HepG2 (cell line): ENCODE results near the gene DAPP1. TPM values are rescaled to one million over a fixed set of nuclear protein-coding genes. Genes with fewer than 3 reads are reported as not detected.
A peak's percentile ranks its signal among the peaks of the same experiment; 100 is the strongest.

ENCODE experiments used
- ATAC-seq: fragments of 200-7000 bp; cut with Tn5 transposase; 3 replicates; pipeline ENCODE4 v1.9.1; 2020; ENCODE audit warnings: mild to moderate bottlenecking, moderate library complexity
- BruUV-seq: library from RNA; stranded (reverse); fragments of 400-500 nt; replicated peaks from 2 replicates; lab custom pipeline; 2021; lab: Mats Ljungman, UMichigan
- CTCF ChIA-PET: fragments of 300-600 bp; formaldehyde crosslinking; extraction: SDS; loops from one replicate; lab custom pipeline; 2021; ENCODE audit warnings: low total read pairs, inconsistent platforms, low intra/inter-chr PET ratio; lab: Yijun Ruan, JAX
- POLR2A ChIA-PET: fragments of 350-600 bp; sonication (Branson Sonifier 250); formaldehyde crosslinking; loops from one replicate; lab custom pipeline; 2020; ENCODE audit warnings: antibody characterized with exemption, inconsistent platforms; lab: Yijun Ruan, JAX
- DNase-seq: peaks from one replicate; pipeline ENCODE4 v3.0.0-alpha.2; 2015; ENCODE audit warnings: low spot score
- FAIRE-seq: peaks from 3 replicates; lab custom pipeline; 2011; peaks lifted over from hg19 to GRCh38; lab: Jason Lieb, UNC
- H2AFZ ChIP-seq: one replicate; pipeline ENCODE4 v1.6.1; 2011; ENCODE audit warnings: low read length, inconsistent platforms
- H3K27ac ChIP-seq: fragments of 300-600 bp; 3 replicates; pipeline ENCODE4 v1.8.0; 2011; ENCODE audit warnings: mixed run types, mild to moderate bottlenecking, mixed read lengths, low read length, inconsistent platforms; ENCODE audit not compliant: insufficient read depth; ENCODE audit errors: extremely low read length
- H3K27me3 ChIP-seq, 2 experiments: fragments of 200-600 bp in 1 of 2; 2 replicates in 1 of 2; 3 replicates in 1 of 2; pipeline versions ENCODE4 v1.6.0 to v1.8.0; 2011; ENCODE audit warnings: low read length in 2 of 2, mild to moderate bottlenecking in 2 of 2, moderate library complexity in 2 of 2, inconsistent platforms in 1 of 2; ENCODE audit not compliant: insufficient read depth in 2 of 2, control insufficient read depth in 1 of 2
- H3K36me3 ChIP-seq, 2 experiments: fragments of 200-600 bp in 1 of 2; replicated peaks in 1 of 2; 2 replicates in 1 of 2; 3 replicates in 1 of 2; pipeline versions ENCODE4 v1.5.1 to v1.8.0; 2011; ENCODE audit warnings: low read length in 2 of 2, inconsistent platforms in 1 of 2; ENCODE audit not compliant: insufficient read depth in 2 of 2, control insufficient read depth in 1 of 2
- H3K4me1 ChIP-seq: 2 replicates; pipeline ENCODE4 v1.5.1; 2012; ENCODE audit warnings: low read length, inconsistent platforms; ENCODE audit not compliant: insufficient read depth
- H3K4me2 ChIP-seq: 2 replicates; pipeline ENCODE4 v1.6.0; 2011; ENCODE audit warnings: low read depth, low read length, inconsistent platforms
- H3K4me3 ChIP-seq, 3 experiments: fragments of 200-600 bp in 1 of 3; sonication (generic), shearing (Covaris generic) in 1 of 3; replicated peaks in 1 of 3; 2 replicates each; pipeline ENCODE4 v1.5.1; 2011 to 2016; ENCODE audit warnings: low read length in 3 of 3, inconsistent platforms in 2 of 3, low read depth in 2 of 3, mild to moderate bottlenecking in 2 of 3, control low read depth in 1 of 3, mixed read lengths in 1 of 3; ENCODE audit not compliant: insufficient read depth in 1 of 3
- H3K79me2 ChIP-seq: one replicate; pipeline ENCODE4 v1.6.1; 2011; ENCODE audit warnings: low read length, inconsistent platforms; ENCODE audit not compliant: insufficient read depth
- H3K9ac ChIP-seq: 2 replicates; pipeline ENCODE4 v1.6.0; 2011; ENCODE audit warnings: mild to moderate bottlenecking, low read depth, low read length, inconsistent platforms; ENCODE audit not compliant: insufficient read depth
- H3K9me3 ChIP-seq: 2 replicates; pipeline ENCODE4 v1.5.1; 2012; ENCODE audit warnings: mild to moderate bottlenecking, low read length
- H4K20me1 ChIP-seq: 2 replicates; pipeline ENCODE4 v1.6.0; 2011; ENCODE audit warnings: inconsistent platforms, mild to moderate bottlenecking, low read length, moderate library complexity; ENCODE audit not compliant: insufficient read depth
- ARID5B ChIP-seq: IDR thresholded peaks from 2 replicates; pipeline ENCODE4 v1.4.0; 2020; ENCODE audit warnings: mild to moderate bottlenecking, missing genetic modification reagents
- ARNTL ChIP-seq: sonication (generic); formaldehyde crosslinking; IDR thresholded peaks from 2 replicates; pipeline ENCODE4 v1.4.0; 2020; ENCODE audit warnings: mild to moderate bottlenecking, missing genetic modification reagents
- CCDC6 ChIP-seq: sonication (generic); formaldehyde crosslinking; IDR thresholded peaks from 2 replicates; pipeline ENCODE4 v1.8.1; 2022; ENCODE audit warnings: mild to moderate bottlenecking, missing genetic modification reagents, moderate library complexity
- CTCF ChIP-seq: sonication (generic); formaldehyde crosslinking; IDR thresholded peaks from 2 replicates; pipeline ENCODE4 v1.5.0; 2020; ENCODE audit warnings: mild to moderate bottlenecking, missing genetic modification reagents, moderate library complexity
- HOXA5 ChIP-seq: sonication (generic); formaldehyde crosslinking; IDR thresholded peaks from 2 replicates; pipeline ENCODE4 v1.4.0; 2020; ENCODE audit warnings: missing genetic modification reagents
- MTERF4 ChIP-seq: sonication (generic); formaldehyde crosslinking; IDR thresholded peaks from 2 replicates; pipeline ENCODE4 v1.8.0; 2023; ENCODE audit warnings: mild to moderate bottlenecking, missing genetic modification reagents
- MXD3 ChIP-seq: IDR thresholded peaks from 2 replicates; pipeline ENCODE4 v1.6.1; 2016; ENCODE audit warnings: mild to moderate bottlenecking, missing biosample characterization, missing genetic modification reagents
- RELA ChIP-seq: sonication (generic); formaldehyde crosslinking; IDR thresholded peaks from 2 replicates; pipeline ENCODE4 v1.4.0; 2020; ENCODE audit warnings: missing genetic modification reagents
- ZFP62 ChIP-seq: sonication (generic); formaldehyde crosslinking; IDR thresholded peaks from 2 replicates; pipeline ENCODE4 v1.4.0; 2020; ENCODE audit warnings: missing genetic modification reagents
- ZFP90 ChIP-seq: sonication (generic); formaldehyde crosslinking; IDR thresholded peaks from 2 replicates; pipeline ENCODE4 v1.8.0; 2022; ENCODE audit warnings: missing genetic modification reagents, mild to moderate bottlenecking, inconsistent platforms, borderline replicate concordance
- ZKSCAN1 ChIP-seq: fragments of 150-350 bp; IDR thresholded peaks from 2 replicates; pipeline ENCODE4 v1.6.1; 2014; ENCODE audit warnings: low read length
- ZNF281 ChIP-seq: sonication (generic); formaldehyde crosslinking; IDR thresholded peaks from 2 replicates; pipeline ENCODE4 v1.4.0; 2020; ENCODE audit warnings: missing genetic modification reagents, borderline replicate concordance
- WGBS: methylation state at CpG from one replicate; pipeline ENCODE4 v1.1.6; 2017; ENCODE audit warnings: low lambda C conversion rate; 5-methylcytosine and 5-hydroxymethylcytosine counted together
- in situ Hi-C: cut with HindIII; loops from 2 replicates; pipeline ENCODE4 v1.10.0; 2017; ENCODE audit warnings: low pct_unique_long_range_greater_than_20kb; ENCODE audit not compliant: extremely low pct_ligation_motif_present
- intact Hi-C: fragments of 100-400 bp; cut with micrococcal nuclease; formaldehyde crosslinking; loops from one replicate; pipeline ENCODE4 v1.10.0; 2022; ENCODE audit not compliant: unreplicated experiment
- polyA plus RNA-seq, 8 experiments: library from polyadenylated mRNA; depleted of rRNA in 3 of 8; stranded (reverse) in 7 of 8; unstranded in 1 of 8; fragments of >200 nt; fragmentation: Illumina TruSeq in 4 of 8; extraction: Trizol in 4 of 8; gene quantifications; 2 replicates each; pipeline versions ENCODE4 v1.2.1 to v1.2.3, GENCODE V29; 2011 to 2016; ENCODE audit warnings: low read depth in 4 of 8, missing spikeins in 1 of 8, mixed read lengths in 1 of 8; ENCODE audit not compliant: insufficient read depth in 1 of 8
- total RNA-seq, 5 experiments: library from RNA; depleted of rRNA; stranded (reverse); fragments of >200 nt; fragmentation: Illumina TruSeq; extraction: Trizol; gene quantifications; 2 replicates each; pipeline ENCODE4 v1.2.3, GENCODE V29; 2016; ENCODE audit warnings: low read depth in 1 of 5

The DAPP1 gene
- total and polyA plus RNA-seq, 2 of the 13 experiments (the other 11 are each of a cell fraction or from before 2014, with no cell fraction given): not detected

- TF ChIP-seq ARNTL (CRISPR knock-in tag) (no peak), RELA (CRISPR knock-in tag) (no peak), ARID5B (CRISPR knock-in tag) (no peak), ZFP90 (CRISPR knock-in tag) (no peak), MTERF4 (CRISPR knock-in tag) (no peak), ZFP62 (no peak), ZKSCAN1 (no peak)
- TF ChIP-seq, all 625 proteins: peak for 0
These were observed 9.0 kb upstream of the DAPP1 start (continued) for GRCh38 chr4:99807666-99808065.

GRCh38 chr4:99808260-99808857 lies 8.3 kb upstream of the DAPP1 start:
- WGBS: 22% methylated on average over 13 of the region's 13 CpGs
- no TSS peak for BruUV-seq
- H3K4me2 ChIP-seq: no peak overlapping the region
- H4K20me1 ChIP-seq: no peaks in the 10 kb centered on the region
- peak overlapping the region; percentile 27 for H2AFZ ChIP-seq
- in situ Hi-C loops (loop anchor here (5.0 kb wide), 1 partner anchor 246 kb away; the partner anchor contains the start of gene TRMT10A), intact Hi-C loops (loop anchor here (1.0 kb wide), 2 partner anchors 77 to 247 kb away; no protein-coding TSS in a partner anchor)
- ChIA-PET POLR2A (interaction anchor here (1.0 kb wide), 1 partner anchor 245 kb away, joined by 3 read pairs; the partner anchor contains the start of gene TRMT10A), CTCF (interaction anchor here (1.7 to 2.2 kb wide), 2 partner anchors 246 to 247 kb away, joined by 5 to 23 read pairs; no protein-coding TSS in a partner anchor)
- H3K4me1 ChIP-seq: no peaks in the 10 kb centered on the region
- peak; percentile 96 for ATAC-seq
- no peak overlapping the region for H3K27ac ChIP-seq
- H3K79me2 ChIP-seq: no peaks in the 10 kb centered on the region
- no peaks in the 10 kb centered on the region; a peak in 1 of 5 replicates for H3K27me3 ChIP-seq
- H3K9me3 ChIP-seq: no peaks in the 10 kb centered on the region
- no peak overlapping the region for H3K4me3 ChIP-seq
- no peaks in the 10 kb centered on the region for H3K36me3 ChIP-seq
- DNase-seq: peak; percentile 49
- H3K9ac ChIP-seq: no peak overlapping the region
- peak; percentile 70 for FAIRE-seq
- TF ChIP-seq HOXA5 (no peak), CTCF (CRISPR knock-in tag) (peak; percentile 89), ZNF281 (CRISPR knock-in tag) (no peak), MXD3 (CRISPR knock-in tag) (no peak), CCDC6 (CRISPR knock-in tag) (no peak)
